HepG2 (cell line): ENCODE data around the gene TRPT1. TPM values are rescaled to one million over a fixed set of nuclear protein-coding genes. Genes with fewer than 3 reads are reported as not detected.

Source experiments
- ATAC-seq: fragments of 200-7000 bp; cut with Tn5 transposase; 3 replicates; pipeline ENCODE4 v1.9.1; 2020; ENCODE audit warnings: mild to moderate bottlenecking, moderate library complexity
- BruUV-seq: library from RNA; stranded (reverse); fragments of 400-500 nt; replicated peaks from 2 replicates; lab custom pipeline; 2021; lab: Mats Ljungman, UMichigan
- CTCF ChIA-PET: fragments of 300-600 bp; formaldehyde crosslinking; extraction: SDS; loops from one replicate; lab custom pipeline; 2021; ENCODE audit warnings: low total read pairs, inconsistent platforms, low intra/inter-chr PET ratio; lab: Yijun Ruan, JAX
- POLR2A ChIA-PET: fragments of 350-600 bp; sonication (Branson Sonifier 250); formaldehyde crosslinking; loops from one replicate; lab custom pipeline; 2020; ENCODE audit warnings: antibody characterized with exemption, inconsistent platforms; lab: Yijun Ruan, JAX
- DNase-seq: peaks from one replicate; pipeline ENCODE4 v3.0.0-alpha.2; 2015; ENCODE audit warnings: low spot score
- FAIRE-seq: peaks from 3 replicates; lab custom pipeline; 2011; peaks lifted over from hg19 to GRCh38; lab: Jason Lieb, UNC
- H2AFZ ChIP-seq: one replicate; pipeline ENCODE4 v1.6.1; 2011; ENCODE audit warnings: low read length, inconsistent platforms
- H3K27ac ChIP-seq: fragments of 300-600 bp; 3 replicates; pipeline ENCODE4 v1.8.0; 2011; ENCODE audit warnings: mixed run types, mild to moderate bottlenecking, mixed read lengths, low read length, inconsistent platforms; ENCODE audit not compliant: insufficient read depth; ENCODE audit errors: extremely low read length
- H3K27me3 ChIP-seq, 2 experiments: fragments of 200-600 bp in 1 of 2; 2 replicates in 1 of 2; 3 replicates in 1 of 2; pipeline versions ENCODE4 v1.6.0 to v1.8.0; 2011; ENCODE audit warnings: low read length in 2 of 2, mild to moderate bottlenecking in 2 of 2, moderate library complexity in 2 of 2, inconsistent platforms in 1 of 2; ENCODE audit not compliant: insufficient read depth in 2 of 2, control insufficient read depth in 1 of 2
- H3K36me3 ChIP-seq, 2 experiments: fragments of 200-600 bp in 1 of 2; replicated peaks in 1 of 2; 2 replicates in 1 of 2; 3 replicates in 1 of 2; pipeline versions ENCODE4 v1.5.1 to v1.8.0; 2011; ENCODE audit warnings: low read length in 2 of 2, inconsistent platforms in 1 of 2; ENCODE audit not compliant: insufficient read depth in 2 of 2, control insufficient read depth in 1 of 2
- H3K4me1 ChIP-seq: 2 replicates; pipeline ENCODE4 v1.5.1; 2012; ENCODE audit warnings: low read length, inconsistent platforms; ENCODE audit not compliant: insufficient read depth
- H3K4me2 ChIP-seq: 2 replicates; pipeline ENCODE4 v1.6.0; 2011; ENCODE audit warnings: low read depth, low read length, inconsistent platforms
- H3K4me3 ChIP-seq, 3 experiments: fragments of 200-600 bp in 1 of 3; sonication (generic), shearing (Covaris generic) in 1 of 3; replicated peaks in 1 of 3; 2 replicates each; pipeline ENCODE4 v1.5.1; 2011 to 2016; ENCODE audit warnings: low read length in 3 of 3, inconsistent platforms in 2 of 3, low read depth in 2 of 3, mild to moderate bottlenecking in 2 of 3, control low read depth in 1 of 3, mixed read lengths in 1 of 3; ENCODE audit not compliant: insufficient read depth in 1 of 3
- H3K79me2 ChIP-seq: one replicate; pipeline ENCODE4 v1.6.1; 2011; ENCODE audit warnings: low read length, inconsistent platforms; ENCODE audit not compliant: insufficient read depth
- H3K9ac ChIP-seq: 2 replicates; pipeline ENCODE4 v1.6.0; 2011; ENCODE audit warnings: mild to moderate bottlenecking, low read depth, low read length, inconsistent platforms; ENCODE audit not compliant: insufficient read depth
- H3K9me3 ChIP-seq: 2 replicates; pipeline ENCODE4 v1.5.1; 2012; ENCODE audit warnings: mild to moderate bottlenecking, low read length
- H4K20me1 ChIP-seq: 2 replicates; pipeline ENCODE4 v1.6.0; 2011; ENCODE audit warnings: inconsistent platforms, mild to moderate bottlenecking, low read length, moderate library complexity; ENCODE audit not compliant: insufficient read depth
- CERS6 ChIP-seq: sonication (generic); formaldehyde crosslinking; IDR thresholded peaks from 2 replicates; pipeline ENCODE4 v1.5.0; 2020; ENCODE audit warnings: missing genetic modification reagents
- DRAP1 ChIP-seq: IDR thresholded peaks from 2 replicates; pipeline ENCODE4 v1.6.1; 2016; ENCODE audit warnings: missing genetic modification reagents, missing compliant biosample characterization
- GATAD1 ChIP-seq: IDR thresholded peaks from 2 replicates; pipeline ENCODE4 v1.6.1; 2016; ENCODE audit warnings: missing genetic modification reagents, missing compliant biosample characterization
- GTF2F1 ChIP-seq: fragments of 150-350 bp; IDR thresholded peaks from 2 replicates; pipeline ENCODE4 v1.6.1; 2014; ENCODE audit warnings: low read length
- MED8 ChIP-seq: sonication (generic); formaldehyde crosslinking; IDR thresholded peaks from 2 replicates; pipeline ENCODE4 v1.8.1; 2023; ENCODE audit warnings: mild to moderate bottlenecking, missing genetic modification reagents; ENCODE audit not compliant: insufficient replicate concordance
- POLR2A ChIP-seq, 2 experiments: IDR thresholded peaks; 2 replicates each; pipeline ENCODE4 v1.6.1; 2011; ENCODE audit warnings: low read depth in 2 of 2, low read length in 2 of 2, mild to moderate bottlenecking in 1 of 2, moderate library complexity in 1 of 2; ENCODE audit not compliant: insufficient read depth in 1 of 2
- STAG1 ChIP-seq: sonication (generic); formaldehyde crosslinking; IDR thresholded peaks from 2 replicates; pipeline ENCODE4 v1.4.0; 2020; ENCODE audit warnings: missing genetic modification reagents
- ZNF431 ChIP-seq: sonication (generic); formaldehyde crosslinking; IDR thresholded peaks from 2 replicates; pipeline ENCODE4 v1.9.0; 2022; ENCODE audit warnings: missing genetic modification reagents, low read depth, mild to moderate bottlenecking, borderline replicate concordance
- ZNF841 ChIP-seq: sonication (generic); formaldehyde crosslinking; IDR thresholded peaks from 2 replicates; pipeline ENCODE4 v1.8.1; 2023; ENCODE audit warnings: missing genetic modification reagents, borderline replicate concordance
- WGBS: methylation state at CpG from one replicate; pipeline ENCODE4 v1.1.6; 2017; ENCODE audit warnings: low lambda C conversion rate; 5-methylcytosine and 5-hydroxymethylcytosine counted together
- in situ Hi-C: cut with HindIII; loops from 2 replicates; pipeline ENCODE4 v1.10.0; 2017; ENCODE audit warnings: low pct_unique_long_range_greater_than_20kb; ENCODE audit not compliant: extremely low pct_ligation_motif_present
- intact Hi-C: fragments of 100-400 bp; cut with micrococcal nuclease; formaldehyde crosslinking; loops from one replicate; pipeline ENCODE4 v1.10.0; 2022; ENCODE audit not compliant: unreplicated experiment
- polyA plus RNA-seq, 8 experiments: library from polyadenylated mRNA; depleted of rRNA in 3 of 8; stranded (reverse) in 7 of 8; unstranded in 1 of 8; fragments of >200 nt; fragmentation: Illumina TruSeq in 4 of 8; extraction: Trizol in 4 of 8; gene quantifications; 2 replicates each; pipeline versions ENCODE4 v1.2.1 to v1.2.3, GENCODE V29; 2011 to 2016; ENCODE audit warnings: low read depth in 4 of 8, missing spikeins in 1 of 8, mixed read lengths in 1 of 8; ENCODE audit not compliant: insufficient read depth in 1 of 8
- total RNA-seq, 5 experiments: library from RNA; depleted of rRNA; stranded (reverse); fragments of >200 nt; fragmentation: Illumina TruSeq; extraction: Trizol; gene quantifications; 2 replicates each; pipeline ENCODE4 v1.2.3, GENCODE V29; 2016; ENCODE audit warnings: low read depth in 1 of 5

TRPT1 gene
- total and polyA plus RNA-seq, 2 of the 13 experiments (the other 11 are each of a cell fraction or from before 2014, with no cell fraction given) = 24.8 to 40.7 TPM

DNA sequence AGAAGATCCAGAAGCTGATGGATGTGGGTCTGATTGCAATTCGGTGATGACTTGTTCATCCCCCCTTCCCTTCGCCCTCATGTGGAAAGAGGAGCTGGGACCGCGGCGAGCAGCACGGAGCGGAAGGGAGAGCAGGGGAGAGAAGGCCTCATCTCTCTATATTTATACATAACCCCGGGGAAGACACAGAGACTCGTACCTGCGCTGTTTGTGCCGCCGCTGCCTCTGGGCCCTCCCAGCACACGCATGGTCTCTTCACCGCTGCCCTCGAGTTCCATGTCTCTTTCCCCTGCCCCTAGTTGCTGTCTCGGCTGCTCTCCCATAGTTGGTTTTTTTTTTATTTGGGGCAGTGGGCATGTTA lies 21.9 kb downstream of the TRPT1 start (continued):
- TF ChIP-seq ZNF841 (no peak), ZNF431 (CRISPR knock-in tag) (no peak), GATAD1 (CRISPR knock-in tag) (no peak), GTF2F1 (no peak), MED8 (CRISPR knock-in tag) (no peak), CERS6 (no peak), STAG1 (CRISPR knock-in tag) (no peak)

DNA sequence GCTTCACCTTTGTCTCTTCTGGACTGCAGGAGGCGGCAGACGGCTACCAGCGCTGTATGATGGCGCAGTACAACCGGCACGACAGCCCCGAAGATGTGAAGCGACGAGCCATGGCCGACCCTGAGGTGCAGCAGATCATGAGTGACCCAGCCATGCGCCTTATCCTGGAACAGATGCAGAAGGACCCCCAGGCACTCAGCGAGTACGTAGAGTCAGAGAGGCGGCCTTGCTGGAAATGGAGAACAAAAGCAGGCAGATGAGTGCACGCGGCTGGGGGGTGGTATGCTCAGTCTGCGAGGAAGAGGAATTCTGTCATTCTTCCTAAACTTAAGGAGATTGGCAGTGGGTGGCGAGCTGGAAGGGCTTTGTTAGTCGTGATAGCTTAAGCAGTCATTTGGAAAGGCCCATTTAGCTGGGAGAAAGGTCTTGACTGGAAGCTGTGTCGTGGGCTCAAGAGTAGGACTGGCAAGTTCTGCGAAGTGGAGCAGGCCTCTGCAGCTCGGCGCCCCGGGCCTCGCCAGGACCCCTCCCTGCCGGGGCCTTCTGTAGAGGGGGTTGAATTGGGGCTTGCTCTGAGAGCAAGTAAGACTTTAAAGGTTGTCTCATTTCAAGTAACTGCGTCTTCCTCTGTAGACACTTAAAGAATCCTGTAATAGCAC lies 22.4 kb downstream of the TRPT1 start:
- H3K36me3 ChIP-seq = peaks cover 36 to 47% of the 10 kb centered on the region in 2 experiments
- H3K4me1 ChIP-seq = peaks cover 17% of the 10 kb centered on the region
- WGBS = 98% methylated on average over 27 of the region's 27 CpGs
- H3K79me2 ChIP-seq = no peaks in the 10 kb centered on the region
- H3K27ac ChIP-seq = no peak overlapping the region
- ChIA-PET CTCF (interaction anchor here (1.7 kb wide), 1 partner anchor 101 kb away, joined by 7 read pairs; no protein-coding TSS in a partner anchor), POLR2A (interaction anchor here (1.6 to 3.8 kb wide), 3 partner anchors 18 to 38 kb away, joined by 5 to 18 read pairs (median 6); partner anchors contain the start of genes FKBP2, NUDT22, STIP1 and TRPT1)
- no peaks in the 10 kb centered on the region for H3K27me3 ChIP-seq
- no peak overlapping the region for H3K4me3 ChIP-seq
- ATAC-seq (no peak), DNase-seq (no peak), FAIRE-seq (no peak)
- no peaks in the 10 kb centered on the region for H3K9me3 ChIP-seq
- in situ Hi-C loops (no loop called here), intact Hi-C loops (no loop called here)
- H3K9ac ChIP-seq = no peak overlapping the region
- TF ChIP-seq POLR2A (IDR thresholded peaks at IDR 0.05; ENCODE audit: insufficient read depth in 1 of 2, low read depth in 2 of 2, low read length in 2 of 2) = 0 out of 4 replicates have a peak, but pooled peaks of 1 of the 2 experiments have one; percentile 8
- TF ChIP-seq DRAP1 = no peak
- BruUV-seq = no TSS peak
- no peak overlapping the region for H2AFZ ChIP-seq
- H3K4me2 ChIP-seq = no peak overlapping the region
- 0 out of 2 replicates have a peak, but pooled peaks cover 2% of the 10 kb centered on the region for H4K20me1 ChIP-seq
